ENCODE results near the gene CHD5. TPM values are rescaled to one million over a fixed set of nuclear protein-coding genes. Genes with fewer than 3 reads are reported as not detected.

The CHD5 gene
- total and polyA plus RNA-seq, 2 of the 4 experiments (the other 2 are of a cell fraction), result under 0.01 to 0.09 TPM

GRCh38 chr1:6088956-6089355 is 91.2 kb downstream of the CHD5 start:
- H2BK15ac ChIP-seq (ENCODE audit: low read depth, low read length), result no peak overlapping the region
- H3K4me3 ChIP-seq (ENCODE audit: insufficient read depth, low read depth, low read length), result no peak overlapping the region
- no peaks in the 10 kb centered on the region for H3K79me1 ChIP-seq (ENCODE audit: low read depth in 1 of 2, low read length in 2 of 2)
- ATAC-seq (ENCODE audit: low read depth) (no peak), DNase-seq (no peak)
- H3K56ac ChIP-seq (ENCODE audit: extremely low read depth, insufficient read depth, low read length), result no peak overlapping the region
- no peaks in the 10 kb centered on the region for H3K9me3 ChIP-seq (ENCODE audit: control insufficient read depth, insufficient read depth, low read length)
- H3K27ac ChIP-seq (ENCODE audit: insufficient read depth, low read length), result no peak overlapping the region
- no peak for TF ChIP-seq RCOR1 (IDR thresholded peaks at IDR 0.05; ENCODE audit: insufficient replicate concordance, low read length)
- no peak for TF ChIP-seq CTCF (conservative IDR thresholded peaks at IDR 0.05; ENCODE audit: low read depth, low read length)
- no peak for TF ChIP-seq CEBPB (IDR thresholded peaks at IDR 0.05; ENCODE audit: low read depth, low read length)
- TF ChIP-seq SMC3 (IDR thresholded peaks at IDR 0.05; ENCODE audit: low read depth, low read length), result no peak
- TF ChIP-seq POLR2A (IDR thresholded peaks at IDR 0.05; ENCODE audit: low read depth, low read length), result no peak
- no peak for TF ChIP-seq BHLHE40 (IDR thresholded peaks at IDR 0.05; ENCODE audit: low read depth, low read length)
- no peak for TF ChIP-seq CHD1 (IDR thresholded peaks at IDR 0.05; ENCODE audit: low read depth, low read length)
- TF ChIP-seq NFE2L2 (IDR thresholded peaks at IDR 0.05; ENCODE audit: low read depth, low read length), result no peak
- TF ChIP-seq FOS (IDR thresholded peaks at IDR 0.05; ENCODE audit: low read depth, low read length), result no peak
- TF ChIP-seq MXI1 (IDR thresholded peaks at IDR 0.05; ENCODE audit: borderline replicate concordance, low read depth, low read length), result no peak
- TF ChIP-seq MAZ (IDR thresholded peaks at IDR 0.05; ENCODE audit: borderline replicate concordance, low read depth, low read length), result no peak
- TF ChIP-seq ELK1 (IDR thresholded peaks at IDR 0.05; ENCODE audit: borderline replicate concordance, low read depth, low read length), result no peak
- TF ChIP-seq USF2 (IDR thresholded peaks at IDR 0.05; ENCODE audit: low read depth, low read length), result no peak
- TF ChIP-seq RAD21 (IDR thresholded peaks at IDR 0.05; ENCODE audit: low read length), result no peak
- no peak for TF ChIP-seq MAFK (IDR thresholded peaks at IDR 0.05; ENCODE audit: low read depth, low read length)
- no peak for TF ChIP-seq RFX5 (IDR thresholded peaks at IDR 0.05; ENCODE audit: low read depth, low read length)
- no peak overlapping the region for H3K4ac ChIP-seq (ENCODE audit: low read depth, low read length)
- no peak overlapping the region for H3K4me2 ChIP-seq (ENCODE audit: low read depth, low read length)
- peaks cover 18% of the 10 kb centered on the region for H3K27me3 ChIP-seq (ENCODE audit: control insufficient read depth, insufficient read depth, low read length)
- no peak overlapping the region for H2AK9ac ChIP-seq (replicated peaks; ENCODE audit: low read depth, low read length, poor library complexity)
- no peak overlapping the region for H3K18ac ChIP-seq (ENCODE audit: low read depth, low read length)
- H2BK120ac ChIP-seq (ENCODE audit: low read depth, low read length), result no peak overlapping the region
- no peaks in the 10 kb centered on the region for H3K36me3 ChIP-seq (ENCODE audit: control insufficient read depth, insufficient read depth, low read length)
- intact Hi-C loops (cut with micrococcal nuclease), result no loop called here
- H2AFZ ChIP-seq (replicated peaks; ENCODE audit: low read length, poor library complexity), result no peak overlapping the region
- no peak overlapping the region for H2AK5ac ChIP-seq (ENCODE audit: low read depth, low read length)
- in situ Hi-C loops (cut with MboI; ENCODE audit: low sequenced_read_pairs), result no loop called here
- H4K91ac ChIP-seq (ENCODE audit: insufficient read depth, low read depth, low read length), result no peak overlapping the region
- H3K9ac ChIP-seq (ENCODE audit: low read depth, low read length), result no peak overlapping the region
- no peaks in the 10 kb centered on the region for H4K20me1 ChIP-seq (ENCODE audit: insufficient read depth, low read length)
- H3K14ac ChIP-seq (replicated peaks; ENCODE audit: low read depth, low read length), result no peak overlapping the region
- H4K8ac ChIP-seq (ENCODE audit: low read depth in 2 of 2, low read length in 2 of 2), result no peak overlapping the region
- 85% methylated on average over 4 of the region's 19 CpGs; no CpG with 5 or more reads in 1 of the 2 experiments for WGBS, 2 experiments (ENCODE audit: extremely low coverage in 2 of 2, insufficient read length in 1 of 2)
- H3K9me1 ChIP-seq (ENCODE audit: insufficient read depth, low read length), result no peaks in the 10 kb centered on the region
- dilution Hi-C loops (cut with HindIII; ENCODE audit: low sequenced_read_pairs, unreplicated experiment), result no loop called here
- H2BK20ac ChIP-seq (ENCODE audit: low read depth, low read length), result no peak overlapping the region
- no peak overlapping the region for H3K23ac ChIP-seq (ENCODE audit: low read depth, low read length)
- ChIA-PET CTCF (no interaction called here), POLR2A (ENCODE audit: unreplicated experiment) (no interaction called here)
- no peak overlapping the region for H4K5ac ChIP-seq (ENCODE audit: low read depth, low read length)
- no peak overlapping the region for H2BK5ac ChIP-seq (ENCODE audit: low read depth, low read length, poor library complexity, severe bottlenecking)
- H3K4me1 ChIP-seq (ENCODE audit: control insufficient read depth, insufficient read depth, low read length), result no peaks in the 10 kb centered on the region
- no TSS peak for BruUV-seq (replicated peaks)

All from IMR-90 (cell line).